Activated CD4-positive, alpha-beta T cell treated with anti-CD3 and anti-CD28 coated beads, Interleukin-2, amount 50 U/mL, for 48 hours (primary cell): ENCODE results near the gene SERHL2.
"Not testable (repeated sequence)": the region's sequence is repeated elsewhere in the genome, so short reads cannot be mapped to it uniquely, and the experiment has no call there.

Source experiments
- DNase-seq, 2 experiments: peaks; one replicate each; pipeline ENCODE4 v3.0.0-alpha.2; 2020

The SERHL2 gene

DNA sequence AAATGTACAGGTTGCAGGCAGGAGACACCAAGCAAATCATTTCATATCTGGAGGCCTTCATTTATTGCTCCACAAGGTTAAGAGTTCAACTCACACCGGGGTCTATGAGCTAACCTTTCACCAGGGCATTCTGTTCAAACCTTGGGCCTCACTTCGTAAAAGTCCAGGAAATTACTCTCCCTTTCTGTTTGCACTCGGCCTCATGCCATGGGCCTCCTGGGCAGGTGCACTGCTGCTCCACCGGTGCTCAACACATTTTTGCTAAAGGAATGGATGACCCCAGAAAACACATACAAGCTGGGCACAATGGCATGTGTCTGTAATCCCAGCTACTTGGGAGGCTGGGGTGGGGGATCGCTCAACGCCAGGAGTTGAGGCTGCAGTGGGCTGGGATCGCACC lies 17.6 kb upstream of the SERHL2 start:
- DNase-seq = no peak

DNA sequence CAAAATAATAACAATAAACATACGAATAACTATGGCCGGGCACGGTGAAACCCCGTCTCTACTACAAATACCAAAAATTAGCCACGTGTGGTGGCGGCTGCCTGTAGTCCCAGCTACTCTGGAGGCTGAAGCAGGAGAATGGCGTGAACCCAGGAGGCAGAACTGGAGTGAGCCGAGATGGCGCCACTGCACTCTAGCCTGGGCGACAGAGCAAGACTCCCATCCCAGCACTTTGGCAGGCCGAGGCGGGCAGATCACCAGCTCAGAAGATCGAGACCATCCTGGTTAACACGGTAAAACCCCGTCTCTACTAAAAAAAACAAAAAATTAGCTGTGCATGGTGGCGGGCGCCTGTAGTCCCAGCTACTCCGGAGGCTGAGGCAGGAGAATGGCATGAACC lies 17.1 kb upstream of the SERHL2 start:
- DNase-seq = not testable (repeated sequence)

DNA sequence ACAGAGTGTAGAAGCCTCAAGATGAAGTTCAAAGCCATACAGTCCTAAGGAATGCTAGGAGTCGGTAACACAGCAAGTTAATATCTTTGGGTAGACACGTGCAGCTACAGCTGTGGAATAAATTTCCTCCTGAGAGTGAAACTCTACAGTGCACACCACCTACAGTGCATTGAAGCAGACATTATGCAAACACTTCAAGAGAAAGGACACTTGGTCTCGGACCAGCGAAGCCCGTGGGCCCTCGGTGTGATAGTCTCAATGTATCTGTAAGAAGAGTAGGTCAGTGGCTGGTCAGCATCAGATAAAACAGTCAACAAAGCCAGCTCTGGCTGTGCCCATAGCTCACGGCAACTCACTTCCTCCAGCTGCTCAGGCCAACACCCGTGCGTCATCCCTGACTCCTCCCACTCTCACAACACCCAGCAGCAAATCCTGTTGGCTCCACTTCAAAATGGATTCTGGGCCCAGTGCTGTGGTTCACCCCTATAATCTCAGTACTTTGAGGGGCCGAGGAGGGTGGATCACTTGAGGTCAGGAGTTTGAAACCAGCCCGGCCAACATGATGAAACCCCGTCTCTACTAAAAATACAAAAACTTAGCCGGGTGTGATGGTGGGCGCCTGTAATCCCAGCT lies 16.4 kb upstream of the SERHL2 start:
- not testable (repeated sequence) for DNase-seq

DNA sequence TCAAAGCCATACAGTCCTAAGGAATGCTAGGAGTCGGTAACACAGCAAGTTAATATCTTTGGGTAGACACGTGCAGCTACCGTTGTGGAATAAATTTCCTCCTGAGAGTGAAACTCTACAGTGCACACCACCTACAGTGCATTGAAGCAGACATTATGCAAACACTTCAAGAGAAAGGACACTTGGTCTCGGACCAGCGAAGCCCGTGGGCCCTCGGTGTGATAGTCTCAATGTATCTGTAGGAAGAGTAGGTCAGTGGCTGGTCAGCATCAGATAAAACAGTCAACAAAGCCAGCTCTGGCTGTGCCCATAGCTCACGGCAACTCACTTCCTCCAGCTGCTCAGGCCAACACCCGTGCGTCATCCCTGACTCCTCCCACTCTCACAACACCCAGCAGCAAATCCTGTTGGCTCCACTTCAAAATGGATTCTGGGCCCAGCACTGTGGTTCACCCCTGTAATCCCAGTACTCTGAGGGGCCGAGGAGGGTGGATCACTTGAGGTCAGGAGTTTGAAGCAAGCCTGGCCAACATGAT lies 14.5 kb upstream of the SERHL2 start:
- DNase-seq = not testable (repeated sequence)

DNA sequence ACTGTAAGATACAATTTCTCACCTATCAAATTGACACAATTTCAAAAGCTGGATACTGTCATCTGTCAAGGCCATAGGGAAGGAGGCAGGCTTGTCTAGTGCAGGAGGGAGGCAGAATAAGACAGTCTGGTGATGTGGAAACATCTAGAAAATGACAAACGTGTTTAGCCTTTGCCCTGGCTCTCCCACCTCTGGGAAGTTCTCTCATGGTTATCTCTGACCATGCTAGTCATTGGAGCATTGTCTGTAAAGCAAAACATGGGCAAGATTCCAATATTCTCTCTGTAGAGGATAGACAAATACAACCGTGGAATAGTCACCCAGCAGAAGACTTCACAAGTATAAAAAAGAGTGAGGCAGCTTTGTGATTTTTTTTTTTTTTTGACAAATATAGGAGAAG lies 9.1 kb upstream of the SERHL2 start:
- no peak for DNase-seq

DNA sequence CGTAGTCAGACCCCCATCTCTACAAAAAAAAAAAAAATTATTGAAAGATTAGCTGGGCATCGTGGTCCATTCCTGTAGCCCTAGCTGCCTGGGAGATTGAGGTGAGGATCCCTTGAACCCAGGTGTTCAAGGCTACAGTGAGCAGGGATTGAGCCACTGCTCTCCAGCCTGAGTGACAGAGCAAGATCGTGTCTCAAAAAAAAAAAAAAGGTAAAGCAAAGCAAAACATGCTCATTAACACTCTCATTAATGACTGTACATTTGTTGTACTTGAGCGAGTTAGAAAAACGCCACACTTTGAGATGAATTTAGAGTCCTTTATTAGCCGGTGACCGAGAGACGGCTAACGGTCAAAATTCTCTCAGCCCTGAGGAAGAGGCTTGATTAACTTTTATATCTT lies 6.2 kb upstream of the SERHL2 start:
- no peak for DNase-seq

DNA sequence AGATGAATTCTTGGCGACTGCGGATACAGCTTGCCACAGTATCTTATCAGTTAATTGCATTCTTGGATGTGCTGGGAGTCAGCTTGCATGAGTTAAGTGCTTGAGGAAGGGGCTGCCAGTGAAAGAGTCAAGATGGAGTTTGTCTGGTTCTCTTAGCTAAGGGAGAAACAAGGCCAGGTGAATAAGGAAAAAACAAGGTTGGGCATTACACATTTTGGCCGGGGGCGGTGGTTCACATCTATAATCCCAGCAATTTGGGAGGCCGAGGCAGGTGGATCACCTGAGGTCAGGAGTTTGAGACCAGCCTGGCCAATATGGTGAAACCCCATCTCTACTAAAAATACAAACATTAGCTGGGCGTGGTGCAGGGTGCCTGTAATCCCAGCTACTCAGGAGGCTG lies 5.6 kb upstream of the SERHL2 start:
- DNase-seq = not testable (repeated sequence)

DNA sequence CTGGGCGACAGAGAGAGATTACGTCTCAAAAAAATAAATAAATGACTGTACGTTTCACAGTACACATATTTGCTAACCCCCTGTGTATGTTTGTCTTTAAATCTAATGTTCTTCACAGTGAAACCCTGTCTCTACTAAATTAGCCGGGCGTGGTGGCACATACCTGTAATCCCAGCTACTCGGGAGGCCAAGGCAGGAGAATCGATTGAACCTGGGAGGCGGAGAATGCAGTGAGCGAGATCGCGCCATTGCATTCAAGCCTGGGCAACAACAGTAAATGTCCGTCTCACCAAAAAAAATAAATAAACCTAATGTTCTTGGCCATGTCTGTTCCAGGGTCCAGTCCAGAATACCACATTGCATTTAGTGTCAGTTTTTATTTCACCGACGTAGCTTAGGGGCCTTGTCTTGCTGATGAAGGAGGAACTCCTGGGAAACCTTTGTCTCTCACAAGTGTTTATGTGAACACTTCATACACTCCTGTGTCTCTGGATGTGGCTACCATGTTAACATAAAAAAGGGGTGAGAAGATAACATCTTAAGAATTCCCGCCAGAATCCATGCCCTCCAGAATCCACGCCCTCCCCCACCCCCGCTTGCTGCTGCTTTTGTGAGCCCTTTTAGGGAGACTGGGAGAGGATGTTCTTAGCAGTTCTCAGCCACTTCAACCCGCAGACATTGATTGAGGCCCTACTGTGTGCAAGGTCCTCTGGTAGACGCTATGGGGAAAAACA lies 5.0 kb upstream of the SERHL2 start:
- DNase-seq = no peak

DNA sequence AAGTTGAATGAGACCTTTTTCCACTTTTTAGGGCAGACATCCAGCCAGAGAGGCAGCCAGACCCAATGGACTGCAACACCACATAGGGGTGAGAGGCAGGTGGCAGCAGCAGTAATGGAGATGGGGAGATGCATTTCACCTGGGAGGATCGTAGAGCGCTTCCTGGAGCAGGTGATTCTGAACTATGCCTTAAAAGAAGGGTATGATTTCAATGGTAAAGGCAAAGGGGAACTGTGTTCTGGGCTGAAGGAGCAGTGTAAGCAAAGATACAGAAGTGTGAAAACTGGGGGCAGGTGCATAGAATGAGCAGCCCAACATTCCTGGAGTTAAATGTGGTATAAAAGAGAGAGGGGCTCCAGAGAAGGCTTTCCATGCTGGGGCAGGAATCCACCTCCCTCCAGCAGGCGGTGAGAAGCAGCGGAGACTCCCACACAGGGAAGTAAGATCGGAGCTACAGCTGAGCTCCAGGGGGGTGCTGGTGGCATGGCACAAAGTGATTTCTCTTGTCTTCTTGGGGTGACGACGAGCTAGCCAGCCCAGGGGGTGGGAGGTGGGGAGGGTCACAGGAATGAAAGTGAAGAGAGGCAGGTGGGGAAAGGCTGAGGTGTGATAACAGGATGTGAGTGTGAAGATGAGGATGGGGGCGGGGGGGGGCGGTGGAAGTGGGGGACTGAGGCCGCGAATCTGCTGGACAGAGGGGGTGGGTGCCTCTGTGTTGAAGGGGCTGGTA lies 4.3 kb upstream of the SERHL2 start:
- DNase-seq = no peak

DNA sequence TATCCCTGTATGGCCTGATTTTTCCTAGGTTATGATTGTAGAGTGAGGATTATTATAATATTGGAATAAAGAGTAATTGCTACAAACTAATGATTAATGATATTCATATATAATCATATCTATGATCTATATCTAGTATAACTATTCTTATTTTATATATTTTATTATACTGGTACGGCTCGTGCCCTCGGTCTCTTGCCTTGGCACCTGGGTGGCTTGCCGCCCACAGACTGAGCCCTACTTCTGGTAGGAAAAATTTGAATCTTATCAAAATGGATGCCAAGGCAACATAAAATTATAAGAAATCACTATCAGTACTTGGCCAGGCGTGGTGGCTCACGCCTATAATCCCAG lies 1.5 kb upstream of the SERHL2 start:
- not testable (repeated sequence) for DNase-seq

DNA sequence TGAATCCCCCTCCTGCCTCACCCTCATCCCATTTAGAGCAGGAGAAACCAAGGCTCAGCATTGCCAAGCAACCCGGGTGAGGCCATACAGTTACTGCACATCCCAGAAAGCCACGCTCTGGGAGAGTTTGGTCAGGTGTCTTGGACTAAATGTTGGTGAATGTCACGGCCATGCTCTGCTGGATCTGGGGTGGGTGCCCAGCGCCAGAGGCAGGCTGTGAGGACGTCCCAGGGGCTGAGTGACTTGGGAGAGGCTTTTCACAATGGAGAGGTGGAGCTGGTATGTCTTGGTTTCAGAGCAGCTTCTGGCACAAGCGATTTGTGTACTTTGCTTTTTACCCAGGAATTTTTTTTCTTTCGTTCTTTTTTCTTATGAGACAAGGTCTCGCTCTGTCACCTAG lies 6.6 kb downstream of the SERHL2 start:
- no peak for DNase-seq

DNA sequence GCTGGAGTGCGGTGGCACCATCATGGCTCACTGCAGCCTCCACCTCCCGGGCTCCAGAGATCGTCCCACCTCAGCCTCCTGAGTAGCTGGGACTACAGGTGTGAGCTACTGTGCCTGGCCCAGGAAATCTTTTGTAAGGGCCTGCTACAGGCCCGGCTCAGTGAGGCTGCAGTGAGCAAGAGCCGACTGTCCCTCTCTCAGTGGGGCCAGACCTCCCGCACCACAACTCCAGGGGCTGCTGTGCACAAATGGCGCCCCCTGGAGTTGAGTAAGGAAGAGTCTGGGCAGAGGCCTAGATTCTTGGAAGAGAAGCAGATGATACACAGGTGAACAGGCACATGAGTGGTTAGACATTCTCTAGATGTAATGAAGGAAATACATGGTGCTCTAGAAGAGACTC lies 7.0 kb downstream of the SERHL2 start:
- no peak for DNase-seq

DNA sequence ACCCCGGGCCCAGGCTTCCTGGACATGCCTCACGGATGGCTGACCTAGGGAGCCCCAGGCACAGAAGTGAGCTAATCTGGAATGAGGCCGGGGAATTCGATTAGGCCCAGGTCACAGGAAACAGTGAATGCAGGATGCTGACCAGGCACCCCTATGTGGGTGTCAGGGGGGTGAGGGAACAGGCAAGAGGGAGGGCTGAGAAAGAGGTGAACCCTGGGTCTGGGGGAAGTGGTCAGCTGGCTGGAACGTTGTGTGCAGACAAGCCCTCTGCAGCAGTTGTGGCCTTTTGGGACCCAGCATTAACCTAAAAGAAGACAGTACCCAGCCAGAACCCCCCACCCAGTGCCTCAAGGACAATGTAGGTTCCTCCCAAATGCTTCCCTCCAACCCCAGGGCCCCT lies 8.1 kb downstream of the SERHL2 start:
- no peak for DNase-seq

DNA sequence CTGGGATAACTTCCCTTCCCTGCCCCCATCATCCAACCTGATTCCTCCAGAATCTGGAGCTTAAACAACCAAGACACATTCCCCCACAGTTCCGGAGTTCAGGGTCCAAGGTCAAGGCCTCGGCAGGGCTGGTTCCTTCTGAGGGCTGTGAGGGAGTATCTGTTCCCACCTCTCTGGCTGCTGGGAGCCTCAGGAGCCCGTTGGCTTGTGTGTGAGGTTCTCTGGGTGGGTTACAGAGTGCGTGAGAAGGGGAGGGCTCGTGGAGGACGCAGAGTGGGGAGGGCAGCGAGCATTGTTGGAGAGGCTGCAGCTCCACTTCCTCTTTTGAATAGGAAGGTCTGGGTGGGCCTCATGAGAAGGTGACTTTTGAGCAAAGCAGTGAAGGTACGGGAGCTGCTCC lies 8.5 kb downstream of the SERHL2 start:
- no peak for DNase-seq

DNA sequence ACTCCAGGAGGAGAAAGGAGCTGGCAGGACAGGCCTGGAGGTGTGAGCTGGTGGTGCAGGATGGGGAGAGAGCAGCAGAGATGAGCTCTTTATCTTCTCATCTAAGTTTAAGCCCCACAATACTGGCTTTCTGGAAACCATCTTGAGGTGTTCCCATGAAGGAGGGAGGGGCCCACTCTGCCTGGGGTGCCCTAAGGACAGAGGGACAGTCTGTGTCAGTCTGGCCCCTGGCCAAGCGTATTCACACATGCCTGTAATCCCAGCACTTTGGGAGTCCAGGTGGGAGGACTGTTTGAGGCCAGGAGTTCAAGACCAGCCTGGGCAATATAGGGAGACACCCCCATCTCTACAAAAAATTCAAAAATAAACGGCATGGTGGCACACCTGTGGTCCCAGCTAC lies 8.9 kb downstream of the SERHL2 start:
- no peak for DNase-seq

DNA sequence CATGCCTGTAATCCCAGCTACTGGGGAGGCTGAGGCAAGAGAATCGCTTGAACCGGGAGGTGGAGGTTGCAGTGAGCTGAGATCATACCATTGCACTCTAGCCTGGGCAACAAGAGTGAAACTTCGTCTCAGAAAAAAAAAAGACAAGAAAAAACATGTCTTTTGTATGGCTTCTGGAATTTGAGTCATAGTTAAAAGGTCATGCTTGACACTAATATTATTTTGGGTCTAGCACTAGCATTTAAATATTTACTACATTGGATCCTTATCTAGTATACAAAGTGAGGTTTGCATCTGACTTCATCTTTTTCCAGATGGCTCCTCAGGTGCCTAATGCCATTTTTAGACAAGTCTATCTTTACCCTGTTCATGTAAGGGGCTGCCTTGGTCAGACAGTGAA lies 10.2 kb downstream of the SERHL2 start:
- not testable (repeated sequence) for DNase-seq

DNA sequence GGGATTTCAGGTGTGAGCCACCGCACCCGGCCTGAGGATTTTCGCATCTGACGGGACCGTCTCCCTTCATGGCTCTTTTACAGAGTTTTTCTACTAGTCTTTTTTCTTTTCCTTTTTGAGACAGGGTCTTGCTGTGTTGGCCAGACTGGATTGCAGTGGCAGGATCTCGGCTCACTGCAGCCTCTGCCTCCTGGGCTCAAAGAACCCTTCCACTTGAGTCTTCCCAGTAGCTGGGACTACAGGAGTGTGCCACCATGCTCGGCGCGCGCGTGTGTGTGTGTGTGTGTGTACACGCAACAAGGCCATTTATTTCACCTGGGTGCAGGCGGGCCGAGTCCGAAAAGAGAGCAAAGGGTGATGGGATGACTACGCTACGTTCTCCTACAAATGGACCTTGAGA lies 10.9 kb downstream of the SERHL2 start:
- DNase-seq = no peak

DNA sequence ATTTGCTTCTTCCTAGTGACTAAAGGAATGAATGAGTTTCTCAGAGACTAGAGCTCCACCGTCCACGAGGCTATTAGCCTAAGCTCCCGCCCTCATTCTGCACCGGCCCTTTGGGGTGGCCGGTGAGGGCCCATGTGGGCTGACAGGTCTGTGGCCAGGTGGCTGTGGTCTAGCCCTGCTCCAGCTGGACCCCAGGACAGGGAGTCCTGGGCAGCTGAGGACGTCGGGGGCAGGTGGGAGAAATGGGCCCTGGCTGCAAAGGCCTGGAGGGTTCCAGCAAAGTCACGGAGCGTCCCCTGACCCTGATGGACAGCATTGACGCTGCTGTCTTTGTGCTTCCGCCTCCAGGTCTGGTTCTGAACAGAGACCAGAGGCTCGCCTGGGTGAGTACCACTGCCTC lies 12.2 kb downstream of the SERHL2 start:
- no peak for DNase-seq

DNA sequence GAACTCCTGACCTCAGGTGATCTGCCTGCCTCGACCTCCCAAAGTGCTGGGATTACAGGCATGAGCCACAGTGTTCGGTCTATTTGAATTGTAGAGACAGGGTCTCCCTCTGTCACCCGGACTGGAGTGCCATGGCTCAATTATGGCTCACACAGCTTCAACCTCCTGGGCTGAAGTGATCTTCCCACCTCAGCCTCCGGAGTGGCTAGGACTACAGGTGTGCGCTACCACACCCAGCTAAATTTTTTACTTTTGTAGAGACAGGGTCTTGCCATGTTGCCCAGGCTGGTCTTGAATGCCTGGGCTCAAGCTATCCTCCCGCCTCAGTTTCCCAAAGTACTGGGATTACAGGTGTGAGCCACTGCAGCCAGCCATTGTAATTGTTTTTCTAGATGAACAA lies 14.2 kb downstream of the SERHL2 start:
- DNase-seq = not testable (repeated sequence)

DNA sequence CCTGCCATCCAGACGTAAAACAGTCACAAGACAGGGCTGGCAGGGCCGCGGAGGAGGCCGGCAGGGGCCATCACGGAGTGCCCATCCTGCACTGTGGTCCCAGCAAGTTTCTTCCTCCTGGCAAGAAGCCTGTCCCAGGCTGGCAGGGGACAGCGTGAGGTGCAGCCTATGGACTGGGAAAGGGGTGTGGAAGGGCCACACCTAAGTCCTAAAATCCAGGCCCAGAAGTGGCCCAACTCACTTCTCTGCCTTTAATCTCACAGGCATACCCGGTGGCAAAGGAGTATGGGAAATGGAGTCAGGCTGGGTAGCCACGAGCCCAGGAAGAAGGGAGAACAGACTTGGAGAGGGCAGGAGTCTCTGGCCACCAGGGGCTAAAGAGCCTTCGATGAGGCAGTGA lies 16.8 kb downstream of the SERHL2 start:
- DNase-seq = not testable (repeated sequence)

DNA sequence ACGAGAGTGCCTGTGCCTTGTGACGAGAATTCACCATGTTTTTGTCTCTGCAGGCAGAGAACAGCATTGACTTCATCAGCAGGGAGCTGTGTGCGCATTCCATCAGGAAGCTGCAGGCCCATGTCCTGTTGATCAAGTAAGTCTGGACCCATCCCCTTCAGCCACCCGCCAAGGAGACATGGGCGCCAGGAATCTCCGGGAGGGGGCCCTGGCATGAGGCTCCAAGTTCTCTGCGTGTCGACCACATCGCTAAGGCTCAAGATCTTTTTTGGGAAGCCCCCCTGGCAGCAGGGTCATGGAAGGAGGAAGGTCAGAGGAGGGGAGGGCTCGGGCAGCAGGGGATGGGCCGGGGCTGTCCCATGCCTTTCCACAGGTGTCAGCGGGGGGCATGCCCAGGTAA lies 17.3 kb downstream of the SERHL2 start:
- not testable (repeated sequence) for DNase-seq

DNA sequence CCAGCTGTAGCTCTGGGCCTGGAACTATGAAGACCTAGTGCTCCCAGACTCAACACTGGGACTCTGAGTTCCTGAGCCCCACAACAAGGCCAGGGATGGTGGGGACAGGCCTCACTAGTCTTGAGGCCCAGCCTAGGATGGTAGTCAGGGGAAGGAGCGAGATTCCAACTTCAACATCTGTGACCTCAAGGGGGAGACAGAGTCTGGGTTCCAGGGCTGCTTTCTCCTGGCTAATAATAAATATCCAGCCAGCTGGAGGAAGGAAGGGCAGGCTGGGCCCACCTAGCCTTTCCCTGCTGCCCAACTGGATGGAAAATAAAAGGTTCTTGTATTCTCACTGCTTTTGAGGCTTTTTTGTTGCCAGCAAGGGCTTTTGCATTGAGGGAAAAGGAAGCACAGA lies 20.3 kb downstream of the SERHL2 start:
- not testable (repeated sequence) for DNase-seq

DNA sequence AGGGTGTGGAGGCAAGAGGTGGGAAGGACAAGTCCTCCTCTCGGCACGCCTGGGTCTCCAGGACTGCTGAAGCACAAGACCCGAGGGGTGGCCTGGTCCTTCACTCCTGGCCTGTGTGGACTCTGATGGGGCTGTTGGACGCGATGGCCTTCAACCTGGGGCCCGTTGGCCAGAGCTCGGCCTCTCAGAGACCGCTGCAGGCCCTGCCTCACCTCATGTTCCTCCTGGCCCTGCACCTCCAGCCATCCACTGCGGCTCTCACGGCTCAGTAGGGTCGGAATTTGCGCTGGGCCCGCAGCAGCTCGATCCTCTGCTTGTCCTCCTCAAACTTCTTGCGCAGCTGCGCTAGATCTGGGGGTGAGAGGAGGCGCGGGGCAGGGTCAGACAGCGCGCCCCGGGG lies 20.7 kb downstream of the SERHL2 start:
- DNase-seq = not testable (repeated sequence)

DNA sequence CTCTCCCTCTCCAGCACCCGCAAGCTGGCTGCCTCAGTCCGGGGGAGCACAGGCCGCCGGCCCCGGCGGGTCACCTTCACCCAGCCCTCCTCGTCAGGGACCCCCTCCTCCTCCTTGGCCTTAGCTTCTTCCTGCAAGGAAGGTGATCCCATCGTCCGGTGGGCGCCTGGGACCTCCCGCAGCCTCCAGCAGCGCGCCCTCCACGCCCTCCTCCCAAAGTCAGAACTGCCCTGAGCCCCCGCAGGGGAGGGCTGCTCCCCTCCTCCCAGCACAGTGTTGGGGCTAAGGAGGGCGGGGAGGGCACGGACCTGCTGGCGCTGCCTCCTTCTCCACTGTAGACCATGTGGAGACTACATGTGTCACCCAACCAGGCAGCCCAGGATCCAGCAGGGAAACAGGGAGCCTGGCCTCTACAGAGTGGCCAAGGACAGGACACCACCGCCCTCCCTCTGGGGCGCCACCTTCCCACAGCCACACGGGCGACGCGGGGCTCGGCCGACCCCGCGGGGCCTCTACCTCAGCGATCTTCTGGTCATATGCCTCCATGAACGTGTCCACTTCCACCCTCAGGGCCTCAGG lies 22.3 kb downstream of the SERHL2 start:
- DNase-seq = not testable (repeated sequence)
